Brain pericyte (primary cell): ENCODE data around the gene VAMP2.

ENCODE experiments used
- DNase-seq: peaks from one replicate; pipeline ENCODE4 v3.0.0-alpha.2; 2012; ENCODE audit warnings: low read depth, low spot score

VAMP2 gene

GRCh38 chr17:8122924-8123694 is 39.6 kb downstream of the VAMP2 start:
- DNase-seq, result no peak

GRCh38 chr17:8122422-8122923 is 40.3 kb downstream of the VAMP2 start:
- DNase-seq, result no peak

- DNase-seq, result no peak
Measured at GRCh38 chr17:8121681-8122421, 40.9 kb downstream of the VAMP2 start.

GRCh38 chr17:8121407-8121680 is 41.4 kb downstream of the VAMP2 start:
- DNase-seq, result no peak

- no peak for DNase-seq
Measured at GRCh38 chr17:8120520-8121406, 42.0 kb downstream of the VAMP2 start.

GRCh38 chr17:8119581-8120519 is 42.9 kb downstream of the VAMP2 start:
- DNase-seq, result peak; percentile 90

GRCh38 chr17:8118769-8119580 is 43.8 kb downstream of the VAMP2 start:
- peak; percentile 68 for DNase-seq

- DNase-seq, result no peak
Measured at GRCh38 chr17:8117980-8118768, 44.6 kb downstream of the VAMP2 start, which contains the start of gene ALOXE3. Gene ALOXE3 (minus strand): TSS chr17:8118514. CDS start chr17:8117990, 524 bp downstream.

GRCh38 chr17:8117367-8117979 is 45.3 kb downstream of the VAMP2 start:
- no peak for DNase-seq

- no peak for DNase-seq
Measured at GRCh38 chr17:8116776-8117175, 46.0 kb downstream of the VAMP2 start.

- DNase-seq, result no peak
Measured at GRCh38 chr17:8110907-8111306, 51.8 kb downstream of the VAMP2 start.

- DNase-seq, result no peak
Measured at GRCh38 chr17:8110456-8110804, 52.3 kb downstream of the VAMP2 start.

- DNase-seq, result no peak
Measured at GRCh38 chr17:8109661-8110455, 52.9 kb downstream of the VAMP2 start.
